Bronchial epithelial cell (primary cell): ENCODE measurements around the gene PRDX1. TPM values are rescaled to one million over a fixed set of nuclear protein-coding genes. Genes with fewer than 3 reads are reported as not detected.
"Not testable (repeated sequence)": the region's sequence is repeated elsewhere in the genome, so short reads cannot be mapped to it uniquely, and the experiment has no call there.

Experiments
- DNase-seq: peaks from one replicate; pipeline ENCODE4 v3.0.0-alpha.2; 2010; ENCODE audit warnings: low read depth
- FAIRE-seq: peaks from 2 replicates; lab custom pipeline; 2011; peaks lifted over from hg19 to GRCh38; lab: Jason Lieb, UNC
- H3K27me3 ChIP-seq: 2 replicates; pipeline ENCODE4 v1.5.1; 2011; ENCODE audit warnings: low read length; ENCODE audit not compliant: control insufficient read depth, insufficient read depth
- H3K36me3 ChIP-seq: 2 replicates; pipeline ENCODE4 v1.5.1; 2011; ENCODE audit warnings: low read length; ENCODE audit not compliant: control insufficient read depth, insufficient read depth
- H3K4me3 ChIP-seq: 2 replicates; pipeline ENCODE4 v1.5.1; 2011; ENCODE audit warnings: mild to moderate bottlenecking, low read depth, low read length, control low read depth
- CTCF ChIP-seq: IDR thresholded peaks from 2 replicates; pipeline ENCODE4 v1.5.1; 2011; ENCODE audit warnings: mild to moderate bottlenecking, moderate library complexity, low read length, control low read depth, inconsistent platforms; ENCODE audit not compliant: insufficient read depth, severe bottlenecking
- total RNA-seq: library from RNA; depleted of rRNA; stranded (reverse); fragments of >200 nt; gene quantifications from 2 replicates; pipeline ENCODE4 v1.2.1, GENCODE V29; 2014

PRDX1 gene
- total RNA-seq, 1 donor from 2014 or later: 403 TPM

DNA sequence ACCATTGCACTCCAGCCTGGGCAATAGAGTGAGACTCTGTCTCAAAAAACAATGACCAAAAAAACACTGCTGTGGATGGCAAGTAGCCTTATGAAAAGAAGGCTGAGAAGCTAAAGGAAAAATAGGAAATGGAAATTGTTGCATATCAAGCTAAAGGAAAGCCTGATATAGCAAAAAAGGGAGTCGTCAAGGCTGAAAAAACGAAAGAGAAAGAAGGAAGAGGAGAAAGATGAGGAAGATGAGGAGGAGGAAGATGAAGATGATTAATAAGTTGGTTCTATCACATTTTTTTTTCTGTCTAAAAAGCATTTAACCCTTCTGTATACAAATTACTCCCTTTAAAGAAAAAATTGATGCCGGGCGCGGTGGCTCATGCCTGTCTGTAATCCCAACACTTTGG lies 10.2 kb upstream of the PRDX1 start:
- no peak for DNase-seq
- Histone ChIP-seq H3K36me3 (no peaks in the 10 kb centered on the region), H3K27me3 (no peaks in the 10 kb centered on the region), H3K4me3 (no peak overlapping the region)
- no peak for FAIRE-seq
- no peak for TF ChIP-seq CTCF

DNA sequence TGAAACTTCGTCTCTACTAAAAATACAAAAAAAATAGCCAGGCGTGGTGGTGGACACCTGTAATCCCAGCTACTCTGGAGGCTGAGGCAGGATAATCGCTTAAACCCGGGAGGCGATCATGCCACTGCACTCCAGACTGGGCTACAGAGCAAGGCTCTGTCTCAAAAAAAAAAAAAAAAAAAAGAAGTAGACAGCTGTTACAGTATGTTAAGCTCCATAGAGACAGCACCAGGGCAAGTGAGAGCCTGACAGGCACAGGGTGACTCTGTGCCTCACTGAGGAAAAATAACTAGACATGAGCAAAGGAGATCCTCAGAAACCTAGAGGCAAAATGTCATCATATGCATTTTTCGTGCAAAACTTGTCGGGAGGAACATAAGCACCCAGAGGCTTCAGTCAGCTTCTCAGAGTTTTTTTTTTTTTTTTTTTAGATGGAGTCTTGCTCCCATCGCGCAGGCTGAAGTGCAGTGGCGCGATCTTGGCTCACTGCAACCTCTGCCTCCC lies 9.0 kb upstream of the PRDX1 start:
- FAIRE-seq (no peak), DNase-seq (no peak)
- Histone ChIP-seq H3K36me3 (no peaks in the 10 kb centered on the region), H3K27me3 (no peaks in the 10 kb centered on the region), H3K4me3 (no peak overlapping the region)
- no peak for TF ChIP-seq CTCF

GRCh38 chr1:45526135-45526644 lies 4.5 kb upstream of the PRDX1 start:
- DNase-seq: no peak

DNA sequence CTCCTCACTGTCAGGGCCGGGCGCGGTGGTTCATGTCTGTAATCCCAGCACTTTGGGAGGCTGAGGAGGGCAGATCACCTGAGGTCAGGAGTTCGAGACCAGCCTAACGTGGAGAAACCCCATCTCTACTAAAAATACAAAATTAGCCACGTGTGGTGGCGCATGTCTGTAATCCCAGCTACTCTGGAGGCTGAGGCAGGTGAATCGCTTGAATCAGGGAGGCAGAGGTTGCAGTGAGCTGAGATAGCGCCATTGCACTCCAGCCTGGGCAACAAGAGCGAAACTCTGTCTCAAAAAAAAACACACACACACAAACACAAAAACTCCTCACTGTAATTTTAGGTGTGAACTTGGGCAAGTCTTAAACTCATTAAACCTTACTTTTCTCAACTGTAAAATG lies 2.3 kb upstream of the PRDX1 start:
- not testable (repeated sequence) for FAIRE-seq, H3K27me3 ChIP-seq, H3K4me3 ChIP-seq, DNase-seq, H3K36me3 ChIP-seq

More at GRCh38 chr1:45526135-45526644, 4.5 kb upstream of the PRDX1 start:
- H3K4me3 ChIP-seq: no peak overlapping the region
- no peaks in the 10 kb centered on the region for H3K27me3 ChIP-seq
- no peak for TF ChIP-seq CTCF
- H3K36me3 ChIP-seq: no peaks in the 10 kb centered on the region
- no peak for FAIRE-seq

DNA sequence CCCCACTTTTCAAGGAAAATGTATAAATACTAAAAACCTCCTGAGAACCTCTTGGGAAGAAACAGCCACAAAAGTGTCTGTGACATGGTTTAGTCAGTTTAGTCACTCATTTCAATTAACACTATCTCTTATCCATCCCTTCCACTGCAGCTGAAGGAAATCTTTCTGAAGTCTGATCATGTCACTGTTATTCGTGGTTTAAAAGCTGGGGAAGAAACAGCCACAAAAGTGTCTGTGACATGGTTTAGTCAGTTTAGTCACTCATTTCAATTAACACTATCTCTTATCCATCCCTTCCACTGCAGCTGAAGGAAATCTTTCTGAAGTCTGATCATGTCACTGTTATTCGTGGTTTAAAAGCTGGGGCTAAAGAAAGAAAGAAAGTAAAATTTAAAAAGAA lies 1.8 kb upstream of the PRDX1 start:
- not testable (repeated sequence) for DNase-seq, H3K36me3 ChIP-seq, H3K4me3 ChIP-seq, H3K27me3 ChIP-seq, FAIRE-seq

DNA sequence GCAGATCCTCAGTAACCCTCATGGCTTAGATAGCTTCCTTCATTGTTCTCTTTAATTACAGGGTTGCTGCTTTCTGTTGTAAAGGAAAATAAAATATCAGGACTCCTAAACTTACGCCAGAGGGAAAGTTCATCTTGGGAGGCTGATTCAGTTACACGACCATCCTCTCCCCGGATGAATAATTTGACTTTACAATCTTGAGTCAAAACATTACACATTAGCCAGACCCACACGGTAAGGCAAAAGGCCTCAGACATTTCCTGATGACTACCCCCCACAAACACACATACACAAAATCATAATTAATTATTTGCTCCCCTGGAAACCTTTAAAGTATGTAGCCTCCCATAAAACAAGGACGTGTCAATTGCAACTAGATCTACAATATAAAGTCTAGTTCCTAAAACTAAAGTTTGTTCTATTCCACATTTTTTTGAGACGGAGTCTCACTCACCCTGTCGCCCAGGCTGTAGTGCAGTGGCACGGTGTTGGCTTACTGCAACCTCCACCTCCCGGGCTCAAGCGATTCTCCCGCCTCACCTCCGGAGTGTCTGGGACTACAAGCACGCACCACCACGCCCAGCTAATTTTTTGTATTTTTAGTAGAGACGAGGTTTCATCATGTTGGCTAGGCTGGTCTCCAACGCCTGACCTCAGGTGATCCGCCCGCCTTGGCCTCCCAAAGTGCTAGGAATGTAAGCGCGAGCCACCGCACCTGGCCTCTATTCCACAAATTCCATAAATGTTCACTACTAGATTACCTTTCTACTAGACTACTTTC lies 830 bp upstream of the PRDX1 start:
- Histone ChIP-seq H3K27me3 (no peaks in the 10 kb centered on the region), H3K4me3 (peak overlapping the region; percentile 96), H3K36me3 (peaks cover 7% of the 10 kb centered on the region)
- DNase-seq (peak; percentile 68), FAIRE-seq (no peak)
- TF ChIP-seq CTCF: no peak

GRCh38 chr1:45519774-45520173 lies 1.9 kb downstream of the PRDX1 start:
- not testable (repeated sequence) for FAIRE-seq

More at GRCh38 chr1:45519774-45520173, 1.9 kb downstream of the PRDX1 start:
- peaks cover 19% of the 10 kb centered on the region for H3K36me3 ChIP-seq
- H3K27me3 ChIP-seq, DNase-seq, H3K4me3 ChIP-seq: not testable (repeated sequence)
